GM12874 (cell line): ENCODE data around the gene WWOX.

Experiments used
- TF ChIP-seq, protein P1 (sequence below): IDR thresholded peaks from 2 replicates; pipeline ENCODE4 v1.5.1; 2011; ENCODE audit warnings: low read depth, mild to moderate bottlenecking, control low read depth, low read length, moderate library complexity; ENCODE audit not compliant: insufficient read depth

WWOX gene

DNA sequence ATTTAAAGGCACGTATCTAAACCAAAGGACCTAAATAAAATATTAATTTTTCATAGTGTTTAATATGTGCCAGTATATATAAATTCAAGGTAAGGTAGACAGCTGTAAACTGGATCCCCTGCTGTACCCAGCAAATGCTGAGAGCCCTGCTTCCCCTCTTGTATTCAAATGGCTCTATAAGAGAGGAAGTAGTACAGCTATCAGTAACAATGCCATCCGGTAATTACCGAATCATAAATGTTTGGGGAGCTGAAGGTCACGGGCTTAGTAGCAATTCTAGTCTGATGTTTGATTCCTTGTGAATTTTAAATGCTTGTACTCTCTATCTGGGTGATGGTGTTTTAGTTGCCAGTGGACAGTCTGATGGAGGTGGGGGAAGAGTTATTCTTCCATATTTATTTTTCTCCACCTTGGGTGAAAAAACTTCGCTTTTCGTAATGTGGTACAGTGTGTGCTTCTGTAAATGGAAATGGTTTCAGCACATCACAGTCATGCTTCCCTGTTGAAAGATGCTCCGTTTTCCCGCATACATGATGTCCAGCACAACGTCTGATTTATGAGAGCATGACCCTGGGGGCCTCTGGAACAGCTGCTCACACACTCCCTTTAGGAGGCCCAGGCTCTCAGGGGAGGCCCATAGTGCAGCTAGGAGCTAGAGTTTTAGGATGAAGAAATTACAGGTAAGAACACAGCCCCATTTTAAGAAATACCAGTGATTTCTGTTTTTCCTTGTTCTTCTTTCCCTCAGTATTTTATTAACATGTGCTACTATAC, 423.9 kb downstream of the WWOX start:
- TF ChIP-seq, protein P1, sequence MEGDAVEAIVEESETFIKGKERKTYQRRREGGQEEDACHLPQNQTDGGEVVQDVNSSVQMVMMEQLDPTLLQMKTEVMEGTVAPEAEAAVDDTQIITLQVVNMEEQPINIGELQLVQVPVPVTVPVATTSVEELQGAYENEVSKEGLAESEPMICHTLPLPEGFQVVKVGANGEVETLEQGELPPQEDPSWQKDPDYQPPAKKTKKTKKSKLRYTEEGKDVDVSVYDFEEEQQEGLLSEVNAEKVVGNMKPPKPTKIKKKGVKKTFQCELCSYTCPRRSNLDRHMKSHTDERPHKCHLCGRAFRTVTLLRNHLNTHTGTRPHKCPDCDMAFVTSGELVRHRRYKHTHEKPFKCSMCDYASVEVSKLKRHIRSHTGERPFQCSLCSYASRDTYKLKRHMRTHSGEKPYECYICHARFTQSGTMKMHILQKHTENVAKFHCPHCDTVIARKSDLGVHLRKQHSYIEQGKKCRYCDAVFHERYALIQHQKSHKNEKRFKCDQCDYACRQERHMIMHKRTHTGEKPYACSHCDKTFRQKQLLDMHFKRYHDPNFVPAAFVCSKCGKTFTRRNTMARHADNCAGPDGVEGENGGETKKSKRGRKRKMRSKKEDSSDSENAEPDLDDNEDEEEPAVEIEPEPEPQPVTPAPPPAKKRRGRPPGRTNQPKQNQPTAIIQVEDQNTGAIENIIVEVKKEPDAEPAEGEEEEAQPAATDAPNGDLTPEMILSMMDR: no peak

DNA sequence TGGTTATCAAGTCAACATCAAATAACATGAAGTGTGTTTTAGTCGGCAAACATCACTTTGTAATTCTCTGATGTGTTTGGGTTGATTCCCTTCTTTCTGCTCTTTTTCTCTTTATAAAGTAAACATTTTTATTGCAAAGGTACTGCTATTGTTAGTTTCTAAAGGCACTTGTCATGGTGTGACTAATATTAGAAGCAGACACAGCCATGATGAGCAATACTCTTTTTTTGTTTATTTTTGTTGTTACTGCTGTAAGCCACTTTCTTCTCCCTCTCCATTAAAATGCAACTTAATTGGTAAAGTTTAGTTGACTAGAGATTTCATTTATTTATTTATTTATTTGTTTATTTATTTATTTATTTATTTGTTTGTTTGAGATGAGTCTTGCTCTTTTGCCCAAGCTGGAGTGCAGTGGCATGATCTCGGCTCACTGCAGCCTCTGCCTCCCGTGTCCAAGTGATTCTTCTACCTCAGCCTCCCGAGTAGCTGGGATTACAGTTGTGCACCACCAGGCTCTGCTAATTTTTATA, 424.7 kb downstream of the WWOX start:
- TF ChIP-seq, protein P1: no peak

DNA sequence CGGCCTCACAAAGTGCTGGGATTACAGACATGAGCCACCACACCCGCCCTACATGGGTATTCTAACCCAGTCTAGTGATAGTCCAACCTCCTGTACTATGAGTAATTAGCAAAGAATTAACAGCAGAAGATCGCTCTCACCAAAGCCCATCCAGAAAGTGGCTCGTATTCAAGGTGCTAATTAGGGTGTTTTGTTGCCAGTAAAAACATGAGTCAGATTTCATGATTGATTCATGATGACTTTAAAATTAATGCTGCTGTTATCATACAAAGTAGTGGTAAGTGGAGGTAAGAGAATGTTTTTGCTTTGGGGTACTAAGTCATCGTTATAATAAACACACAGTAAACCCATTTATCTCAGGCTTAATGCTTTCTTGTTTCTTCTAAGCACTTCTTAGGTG, 428.8 kb downstream of the WWOX start:
- TF ChIP-seq, protein P1: no peak

DNA sequence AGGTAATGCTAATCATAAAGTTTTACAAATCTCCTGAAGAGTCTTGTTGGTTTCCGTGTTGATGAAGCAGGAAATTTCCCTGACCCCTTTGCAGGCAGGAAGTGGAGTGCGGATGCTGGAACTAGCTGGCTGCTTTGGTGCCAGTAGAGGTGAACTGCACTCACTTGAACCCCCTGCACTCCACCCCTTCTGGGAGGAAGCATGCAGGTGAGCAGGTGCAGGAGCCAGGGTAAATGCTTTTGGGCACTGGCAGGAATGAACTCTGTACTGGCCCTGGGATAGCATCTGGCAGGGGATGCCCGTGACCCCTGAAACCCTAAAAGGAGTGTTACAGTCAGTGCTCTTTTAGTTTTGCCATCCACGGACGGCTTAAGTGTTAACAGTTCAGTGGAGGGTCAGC, 430.4 kb downstream of the WWOX start:
- TF ChIP-seq, protein P1: no peak

DNA sequence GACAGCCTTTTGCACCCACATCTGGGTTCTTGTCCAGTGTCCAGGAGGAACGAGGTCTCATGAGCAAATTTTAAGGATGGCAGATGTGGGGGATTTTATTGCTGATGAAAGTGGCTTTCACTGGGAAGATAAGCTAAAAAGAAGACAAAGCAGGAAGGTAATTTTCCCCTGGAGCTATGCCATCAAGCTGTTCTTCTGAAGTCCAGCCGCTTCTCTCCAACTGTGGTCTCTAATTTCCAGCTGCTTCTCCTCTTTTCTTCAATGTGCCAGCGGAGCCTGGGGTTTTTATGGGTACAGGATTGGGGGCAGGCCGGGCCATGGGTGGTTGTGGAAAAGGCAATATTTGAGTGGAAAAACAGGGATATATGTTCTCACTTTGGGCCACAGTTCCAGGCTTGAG, 430.8 kb downstream of the WWOX start:
- TF ChIP-seq, protein P1: no peak

DNA sequence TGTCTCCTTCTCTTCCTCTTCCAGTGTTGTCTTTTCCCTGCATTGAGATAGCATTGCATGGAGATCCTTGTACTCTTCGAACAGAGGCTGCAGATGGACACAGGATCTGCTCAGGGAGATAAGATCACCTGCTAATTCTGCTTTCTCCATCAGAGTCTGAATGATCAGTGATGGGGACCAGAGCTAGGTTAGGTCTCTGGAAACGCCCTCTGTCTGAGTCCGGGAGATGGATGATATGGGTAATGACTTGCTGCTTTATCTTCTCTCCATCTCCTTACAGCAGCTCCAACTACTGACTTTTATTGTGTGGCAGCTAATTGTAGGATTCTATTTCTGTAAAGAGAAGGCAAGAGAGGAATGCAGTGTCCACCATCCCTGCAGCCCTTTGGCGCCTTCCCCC, 435.6 kb downstream of the WWOX start:
- TF ChIP-seq, protein P1: no peak

DNA sequence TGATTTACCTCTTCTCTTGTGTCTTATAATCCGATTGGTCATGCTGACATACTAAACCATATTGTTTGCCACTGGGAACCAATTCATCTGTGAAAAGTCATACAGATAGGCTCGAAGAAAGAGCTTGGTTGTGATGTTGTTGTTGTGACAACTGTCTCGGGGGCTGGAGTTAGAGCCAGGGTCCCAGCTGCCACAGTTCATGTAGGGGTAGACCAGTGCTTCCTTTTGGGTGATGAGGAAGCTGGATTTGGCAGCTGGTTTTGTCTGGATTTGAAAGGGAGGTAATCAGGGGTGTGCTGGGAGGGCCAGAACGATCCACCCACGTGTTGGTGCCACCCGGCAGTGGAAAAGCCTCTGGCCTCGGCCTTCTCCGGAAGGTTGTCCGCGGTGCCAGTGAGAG, 438.1 kb downstream of the WWOX start:
- TF ChIP-seq, protein P1: no peak
